GM21423 (cell line): ENCODE results near the gene ZNF219.

ENCODE experiments used
- ATAC-seq: cut with Tn5 transposase; IDR thresholded peaks from one replicate; pipeline ENCODE4 v1.9.1; 2021; ENCODE audit warnings: mild to moderate bottlenecking, moderate library complexity; ENCODE audit not compliant: unreplicated experiment

Gene ZNF219

DNA sequence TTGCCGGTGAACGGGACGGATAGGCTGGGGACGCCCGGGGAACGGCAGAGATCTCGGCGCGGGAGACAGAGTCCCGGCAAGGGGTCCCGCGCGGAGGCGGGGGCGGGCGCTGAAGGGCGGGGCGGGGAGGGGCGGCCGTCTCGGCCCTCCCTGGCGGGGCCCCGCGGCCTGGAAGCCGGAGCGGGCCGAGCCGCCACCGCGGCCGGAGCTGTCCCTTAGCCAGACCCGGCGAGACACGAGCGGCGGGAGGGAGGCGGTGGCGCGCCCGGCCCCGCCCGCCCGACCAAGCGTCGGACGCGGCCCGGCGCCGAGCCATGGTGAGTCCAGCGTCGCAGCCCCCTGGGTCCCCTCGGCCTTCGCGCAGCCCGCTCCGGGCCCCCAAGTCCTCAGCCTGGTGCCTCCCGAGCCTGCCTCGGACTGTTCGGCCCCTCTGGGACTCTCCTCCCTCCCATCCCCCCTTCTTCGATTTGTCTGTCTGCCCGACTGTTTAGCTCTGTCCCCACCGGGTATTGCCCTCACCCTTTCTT lies 28.3 kb downstream of the ZNF219 start, which contains the start of gene ARHGEF40:
TSS of gene ARHGEF40 (plus strand) at position 222 of the 527 bp plus-strand sequence. CDS start at position 315, 93 bp downstream.
- no peak for ATAC-seq

DNA sequence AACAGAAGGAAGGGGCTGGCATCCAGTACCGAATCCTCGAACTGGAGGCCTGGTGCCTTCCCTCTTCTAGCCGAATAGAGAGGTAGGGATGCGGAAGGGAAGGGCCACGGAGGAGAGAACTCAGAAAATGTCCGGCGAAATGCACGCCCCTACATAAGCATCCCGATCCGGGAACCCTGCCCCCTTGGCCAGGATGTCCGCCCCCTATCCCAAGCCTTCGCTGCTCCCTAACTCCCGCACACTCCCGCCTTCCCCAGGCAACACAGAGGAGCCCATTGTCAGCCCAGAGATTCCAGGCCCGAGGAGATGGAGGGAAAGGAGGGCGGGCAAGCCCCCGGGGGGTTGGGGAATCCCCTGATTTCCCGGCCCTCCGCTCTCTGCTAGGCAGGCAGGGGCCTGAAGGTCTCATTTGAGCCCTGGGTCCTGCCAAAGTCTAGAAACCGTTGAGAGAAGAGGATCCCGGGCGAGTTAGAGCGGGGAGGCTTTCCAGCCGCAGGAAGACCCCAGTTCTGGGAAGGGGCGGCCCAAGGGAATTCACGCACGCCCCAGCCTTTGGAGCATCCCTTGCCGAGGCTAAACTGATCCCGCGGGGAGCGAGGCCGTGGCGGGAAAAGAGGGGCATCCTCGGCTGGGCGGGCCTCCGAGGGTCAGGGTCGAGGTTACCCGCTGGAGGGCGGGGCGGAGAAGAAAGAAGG lies 28.9 kb downstream of the ZNF219 start:
- no peak for ATAC-seq

DNA sequence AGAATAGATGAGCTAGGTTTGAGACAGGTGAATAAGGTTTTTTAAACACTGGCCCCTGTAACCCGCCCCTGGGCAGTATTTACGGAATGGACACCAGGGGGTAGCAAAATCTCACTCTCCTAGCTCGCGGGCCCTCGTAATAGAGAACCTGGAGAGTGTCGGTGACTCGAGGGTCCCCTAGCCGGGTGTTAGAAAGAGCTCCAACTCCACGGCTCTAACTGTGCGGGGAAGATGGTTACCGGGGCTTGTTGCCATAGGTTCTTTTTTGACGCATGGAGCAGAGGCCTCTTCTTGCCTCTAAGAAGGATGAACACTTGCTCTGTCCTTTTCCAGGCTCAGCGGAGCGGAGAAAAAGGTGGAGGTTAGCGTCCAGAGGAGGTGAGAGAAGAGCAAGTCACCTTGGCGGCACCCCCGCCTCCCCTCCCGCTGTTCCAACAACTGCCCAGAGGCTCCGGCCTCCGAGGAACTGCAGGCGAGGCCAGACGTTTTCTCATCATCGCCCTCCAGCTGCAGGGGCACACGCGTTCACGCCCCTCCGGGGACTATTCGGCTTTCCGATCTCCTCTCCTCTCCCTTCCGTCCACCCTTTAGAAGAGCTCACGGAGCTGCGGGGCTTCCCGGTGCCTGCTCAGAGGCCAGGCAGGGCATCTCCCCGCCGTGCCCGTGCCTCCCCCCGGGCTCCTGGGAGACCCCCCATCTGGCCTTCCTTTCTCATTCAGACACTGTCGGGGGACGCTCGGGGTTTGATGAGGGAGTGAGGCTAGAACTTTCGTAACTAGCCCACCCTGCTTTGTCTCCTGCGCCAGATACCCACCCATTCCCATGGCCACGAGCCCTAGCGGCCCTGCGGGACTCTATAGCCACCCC lies 29.7 kb downstream of the ZNF219 start:
- no peak for ATAC-seq

DNA sequence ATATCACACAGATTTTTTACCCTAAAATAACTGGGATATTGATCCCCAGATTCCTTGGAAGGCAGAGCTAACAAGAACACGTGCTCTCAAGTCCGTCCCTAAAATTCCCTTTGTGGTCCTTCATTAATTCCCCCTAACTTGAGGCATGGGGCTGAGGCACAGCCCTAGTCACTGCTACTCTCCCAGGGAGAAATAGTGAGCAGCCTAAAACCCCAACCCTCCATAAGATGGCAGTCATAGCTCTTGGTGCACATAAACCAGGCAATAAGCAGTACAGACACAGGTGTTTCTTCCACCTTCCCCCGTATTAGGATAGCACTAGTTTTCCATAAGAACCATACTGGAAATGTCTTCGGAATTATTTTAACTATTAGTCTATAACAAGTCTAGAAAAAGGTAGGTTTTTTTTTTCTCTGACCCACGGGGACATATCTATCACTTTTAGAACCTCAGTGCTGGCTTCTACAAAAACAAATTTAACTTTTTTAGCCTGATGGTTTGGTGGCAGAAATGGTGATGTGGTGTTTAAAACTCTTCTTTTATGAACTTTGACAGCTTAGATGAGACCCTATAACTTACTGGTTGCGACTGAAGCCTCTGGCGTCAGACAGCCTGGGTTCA lies 31.5 kb downstream of the ZNF219 start:
- no peak for ATAC-seq

DNA sequence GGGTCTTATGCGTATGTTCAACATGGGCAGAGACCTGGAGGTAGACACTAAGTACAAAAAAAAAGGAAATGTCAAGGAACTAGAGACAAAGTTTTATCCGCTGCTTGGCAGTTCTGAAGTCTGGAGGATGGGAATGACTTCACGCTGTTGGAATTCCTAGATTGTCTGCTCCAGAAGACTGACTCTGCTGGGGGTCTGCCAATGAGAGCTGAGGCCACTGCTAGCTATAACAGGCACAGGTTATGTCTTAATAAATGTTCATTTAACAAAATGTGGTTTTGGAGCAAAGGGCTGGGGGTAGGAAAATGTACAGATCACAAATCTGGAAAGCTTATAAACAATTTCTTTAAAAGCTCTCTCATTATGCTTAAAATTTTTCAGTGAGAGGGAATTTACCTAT lies 35.0 kb downstream of the ZNF219 start:
- ATAC-seq: no peak

DNA sequence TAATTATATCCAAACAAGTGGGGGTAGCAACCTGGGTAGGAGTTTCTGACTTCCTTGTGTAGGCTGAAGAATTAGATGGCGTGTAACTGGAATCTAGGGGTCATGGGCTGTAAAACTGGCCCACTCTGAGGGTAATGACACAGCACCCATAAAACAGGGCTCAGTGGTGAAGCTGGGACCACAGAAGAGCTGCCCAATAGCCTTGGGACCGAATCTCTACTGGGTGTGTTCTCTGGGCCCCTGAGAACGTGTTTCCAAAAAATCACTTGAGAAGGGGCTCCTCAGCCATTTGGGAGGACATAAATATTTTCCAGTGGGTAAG lies 37.1 kb downstream of the ZNF219 start:
- ATAC-seq: no peak

DNA sequence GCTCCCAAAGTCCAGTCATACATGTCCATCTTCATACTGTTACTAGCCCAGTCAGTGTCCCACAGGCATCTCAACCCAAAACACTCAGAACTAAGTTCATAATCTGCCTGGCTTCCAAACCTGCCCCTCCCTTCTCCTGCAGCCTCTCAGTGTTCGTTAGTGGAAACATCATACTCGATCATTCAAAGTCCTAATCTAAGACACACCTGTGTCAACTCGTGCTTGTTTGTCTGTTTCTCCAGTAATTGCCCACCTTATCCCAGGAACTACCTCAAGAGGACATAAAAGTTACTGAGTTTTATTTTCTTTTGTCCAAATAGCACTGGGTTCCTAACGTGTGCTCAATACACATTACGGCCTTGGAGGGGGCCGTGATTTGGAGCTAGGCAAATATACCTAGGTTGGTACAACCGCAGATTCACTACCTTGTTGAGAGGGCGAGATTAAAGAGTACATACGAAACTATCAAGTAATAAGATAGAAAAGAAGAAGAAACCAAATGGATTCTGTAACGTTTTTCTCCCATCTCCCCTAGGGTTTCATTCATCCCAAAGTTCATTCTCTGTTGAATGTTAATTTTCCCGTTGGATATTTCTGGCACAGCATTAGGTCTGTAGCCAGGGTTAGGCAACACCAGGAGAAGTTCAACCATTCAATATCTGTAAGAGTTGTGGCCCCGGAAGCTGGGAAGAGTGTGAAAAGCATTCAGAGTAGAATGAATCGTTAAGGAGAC lies 37.7 kb downstream of the ZNF219 start:
- no peak for ATAC-seq

DNA sequence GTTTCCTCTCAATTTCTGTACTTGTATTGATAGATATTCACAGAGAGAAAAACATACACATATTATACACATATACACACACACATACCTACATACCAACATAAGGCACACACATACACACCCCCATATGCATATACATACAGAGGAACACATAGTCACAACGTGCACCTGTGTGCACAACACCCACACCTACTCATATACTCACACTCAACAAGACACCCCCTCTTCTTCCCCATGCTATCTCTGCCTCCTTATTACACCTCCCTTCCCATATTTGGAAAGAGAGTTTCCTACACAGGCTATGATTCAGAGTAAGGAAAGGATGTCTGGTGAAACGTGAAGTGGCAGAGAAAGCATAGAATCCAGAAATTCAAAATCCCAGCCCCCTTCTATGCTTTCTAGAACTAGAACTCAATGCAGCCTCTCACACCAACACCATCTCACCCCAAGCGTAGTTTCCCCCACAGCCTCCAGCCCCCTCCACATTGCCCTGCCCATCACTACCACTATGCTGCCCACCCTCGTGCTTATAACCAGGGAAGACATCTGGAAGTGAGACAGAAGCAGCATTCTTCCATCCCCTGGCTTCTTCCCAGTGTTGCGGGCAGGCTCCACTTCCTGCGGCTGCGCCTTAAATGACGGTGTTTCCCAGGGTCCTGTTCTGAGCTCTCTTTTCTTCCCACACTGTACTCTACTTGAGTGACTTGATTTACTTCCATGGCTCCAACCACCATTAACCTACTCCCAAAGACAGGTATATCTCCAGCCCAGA lies 38.4 kb downstream of the ZNF219 start:
- no peak for ATAC-seq

DNA sequence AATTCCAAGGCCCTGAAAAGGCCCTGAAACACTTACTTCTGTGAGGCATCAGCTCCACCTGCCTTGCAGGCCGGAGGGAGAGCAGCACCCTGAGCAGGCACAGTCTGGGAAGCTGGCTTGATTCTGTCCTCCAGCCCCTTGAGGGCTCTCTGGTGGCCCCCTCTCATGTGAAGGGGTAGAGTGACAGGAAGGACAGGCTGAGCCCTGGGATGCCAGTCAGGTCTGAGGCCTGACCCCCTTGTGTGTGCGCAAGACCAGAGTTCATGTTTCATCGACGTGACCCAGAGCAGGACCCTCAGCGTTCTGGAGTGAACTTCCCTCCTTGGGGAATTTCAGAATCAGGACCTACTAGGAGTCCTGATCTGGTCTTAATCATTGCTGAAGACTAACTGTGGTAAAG lies 39.6 kb downstream of the ZNF219 start:
- ATAC-seq: no peak

DNA sequence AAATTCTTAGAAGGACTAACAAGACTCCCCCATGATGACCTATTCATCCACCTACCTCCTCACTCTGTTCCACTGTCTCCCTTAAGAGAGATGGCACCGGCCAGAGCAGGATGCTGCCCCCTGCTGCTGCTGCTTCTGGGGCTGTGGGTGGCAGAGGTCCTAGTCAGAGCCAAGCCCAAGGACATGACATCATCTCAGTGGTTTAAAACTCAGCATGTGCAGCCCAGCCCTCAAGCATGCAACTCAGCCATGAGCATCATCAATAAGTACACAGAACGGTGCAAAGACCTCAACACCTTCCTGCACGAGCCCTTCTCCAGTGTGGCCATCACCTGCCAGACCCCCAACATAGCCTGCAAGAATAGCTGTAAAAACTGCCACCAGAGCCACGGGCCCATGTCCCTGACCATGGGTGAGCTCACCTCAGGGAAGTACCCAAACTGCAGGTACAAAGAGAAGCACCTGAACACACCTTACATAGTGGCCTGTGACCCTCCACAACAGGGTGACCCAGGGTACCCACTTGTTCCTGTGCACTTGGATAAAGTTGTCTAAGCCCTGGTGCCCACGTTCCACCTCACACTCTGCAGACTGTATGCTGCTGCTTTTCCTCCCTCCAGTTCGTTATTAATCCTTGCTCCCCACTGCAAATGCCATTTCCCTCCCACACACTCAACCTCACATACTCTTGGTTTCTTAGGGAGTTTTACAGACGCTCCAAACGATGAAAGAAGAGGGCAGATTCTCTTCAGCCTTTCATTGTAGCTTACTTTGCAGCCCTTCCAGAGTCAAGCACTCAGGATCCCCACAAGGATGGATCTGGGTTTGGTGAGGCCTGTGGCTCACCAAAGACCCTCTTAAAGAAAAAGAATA lies 40.4 kb downstream of the ZNF219 start, which contains the start of gene RNASE8:
TSS of gene RNASE8 (plus strand) at position 20 of the 873 bp plus-strand sequence. CDS start at position 91, 71 bp downstream.
- no peak for ATAC-seq

DNA sequence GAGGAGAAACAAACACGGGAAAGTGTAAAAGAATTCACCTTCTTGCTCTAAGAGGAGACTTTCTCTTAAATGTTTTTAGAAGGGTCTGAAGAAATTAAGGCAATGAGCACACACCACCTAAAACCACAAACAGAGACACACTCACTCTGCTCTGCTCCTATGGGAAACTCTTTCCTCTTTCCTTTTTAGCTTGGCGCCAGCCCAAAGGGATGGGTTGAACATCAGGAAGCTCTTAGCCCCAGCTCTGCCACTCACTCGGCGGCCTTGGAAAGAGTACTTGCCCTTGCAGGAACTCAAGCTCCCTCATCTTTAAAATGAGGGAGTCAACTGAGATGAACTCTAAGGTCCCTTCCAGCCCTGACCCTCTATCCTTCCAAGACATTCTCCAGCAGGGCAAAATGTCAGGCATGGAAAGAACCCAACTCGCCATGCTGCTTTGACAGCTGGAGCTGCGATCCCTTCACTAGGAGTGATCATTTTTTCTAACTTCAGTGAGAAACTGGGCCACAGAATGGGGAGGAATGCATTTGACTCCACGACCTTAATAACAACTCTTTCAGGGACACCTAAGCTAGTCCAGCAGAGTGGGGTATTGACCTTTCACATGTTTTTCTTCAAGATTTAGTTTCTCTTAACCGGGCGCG lies 41.8 kb downstream of the ZNF219 start:
- no peak for ATAC-seq

DNA sequence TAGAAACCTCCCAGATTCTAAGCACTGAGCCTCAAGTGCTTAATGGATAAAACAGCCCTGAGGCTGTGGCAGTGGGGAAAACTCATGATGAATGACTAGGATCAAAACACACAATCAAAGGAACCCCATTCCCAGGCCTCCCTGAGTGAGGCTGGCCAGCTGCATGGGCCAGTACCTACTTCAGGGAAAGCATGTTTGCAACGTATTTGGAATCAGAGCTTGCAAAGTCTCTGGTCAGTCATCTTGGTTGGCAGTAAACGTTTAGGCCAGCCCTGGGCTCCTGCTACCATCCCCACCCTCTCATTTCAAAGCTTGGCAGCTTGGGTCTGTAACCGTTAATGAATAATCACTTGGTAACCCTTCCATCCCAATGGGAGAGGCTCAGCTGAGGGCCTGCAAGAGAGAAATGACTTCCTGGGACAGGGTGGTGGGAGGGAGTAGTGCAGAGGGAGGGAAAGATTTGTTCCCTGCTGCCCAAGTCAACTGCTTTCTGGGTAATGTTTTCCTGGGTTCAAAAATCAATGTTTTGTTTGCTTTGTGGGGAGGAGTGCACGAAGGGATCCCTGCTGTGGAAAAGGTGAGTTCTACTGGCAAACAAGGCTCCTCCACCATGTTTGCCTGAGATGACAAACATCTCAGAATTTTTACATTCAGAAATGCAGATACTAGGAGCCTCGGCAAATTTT lies 42.9 kb downstream of the ZNF219 start:
- ATAC-seq: no peak

DNA sequence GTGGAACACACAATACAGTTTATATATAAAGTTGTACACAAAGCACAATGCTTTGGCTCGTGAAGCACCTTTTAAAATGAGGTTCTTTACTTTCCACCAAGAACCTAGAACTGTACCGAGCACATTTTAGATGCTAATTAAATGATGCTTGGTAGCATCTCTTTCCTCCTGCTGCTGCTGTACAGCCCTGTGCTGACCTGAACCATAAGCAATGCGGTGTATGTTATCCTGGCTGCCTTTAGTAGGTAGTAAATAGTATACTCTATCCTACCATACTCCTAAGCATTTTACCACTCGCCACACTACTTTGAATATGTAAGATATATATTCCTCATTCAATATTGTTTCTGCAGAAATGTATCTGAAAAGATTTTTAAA lies 43.7 kb downstream of the ZNF219 start:
- ATAC-seq: no peak

DNA sequence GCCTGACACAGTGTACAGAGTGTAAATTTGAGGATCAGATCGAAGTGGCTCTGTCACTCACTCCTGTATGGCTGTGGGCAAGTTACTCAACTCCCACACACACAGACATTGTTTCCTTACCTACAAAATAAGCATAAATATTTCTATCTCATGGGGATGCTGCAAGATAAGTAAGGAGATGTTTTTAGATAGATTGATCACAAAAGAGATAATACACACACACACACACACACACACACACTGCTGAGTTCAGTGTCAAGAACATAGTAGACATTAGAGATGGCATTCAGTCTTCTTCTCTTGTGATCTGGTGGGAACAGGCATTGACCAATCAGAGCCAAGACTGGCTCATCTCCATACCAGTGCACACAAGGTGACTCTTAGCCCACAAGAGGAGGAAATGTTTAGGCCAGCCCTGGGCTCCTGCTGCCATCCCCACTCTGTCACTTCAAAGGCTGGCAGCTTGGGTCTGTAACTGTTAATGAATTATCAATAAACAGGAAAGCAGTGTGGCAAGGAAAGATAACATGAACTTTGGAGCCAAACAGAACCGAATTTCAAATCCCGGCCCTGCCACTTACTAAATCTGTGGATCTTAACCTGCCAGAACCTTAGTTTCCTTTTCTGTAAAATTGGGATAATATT lies 44.2 kb downstream of the ZNF219 start:
- no peak for ATAC-seq

DNA sequence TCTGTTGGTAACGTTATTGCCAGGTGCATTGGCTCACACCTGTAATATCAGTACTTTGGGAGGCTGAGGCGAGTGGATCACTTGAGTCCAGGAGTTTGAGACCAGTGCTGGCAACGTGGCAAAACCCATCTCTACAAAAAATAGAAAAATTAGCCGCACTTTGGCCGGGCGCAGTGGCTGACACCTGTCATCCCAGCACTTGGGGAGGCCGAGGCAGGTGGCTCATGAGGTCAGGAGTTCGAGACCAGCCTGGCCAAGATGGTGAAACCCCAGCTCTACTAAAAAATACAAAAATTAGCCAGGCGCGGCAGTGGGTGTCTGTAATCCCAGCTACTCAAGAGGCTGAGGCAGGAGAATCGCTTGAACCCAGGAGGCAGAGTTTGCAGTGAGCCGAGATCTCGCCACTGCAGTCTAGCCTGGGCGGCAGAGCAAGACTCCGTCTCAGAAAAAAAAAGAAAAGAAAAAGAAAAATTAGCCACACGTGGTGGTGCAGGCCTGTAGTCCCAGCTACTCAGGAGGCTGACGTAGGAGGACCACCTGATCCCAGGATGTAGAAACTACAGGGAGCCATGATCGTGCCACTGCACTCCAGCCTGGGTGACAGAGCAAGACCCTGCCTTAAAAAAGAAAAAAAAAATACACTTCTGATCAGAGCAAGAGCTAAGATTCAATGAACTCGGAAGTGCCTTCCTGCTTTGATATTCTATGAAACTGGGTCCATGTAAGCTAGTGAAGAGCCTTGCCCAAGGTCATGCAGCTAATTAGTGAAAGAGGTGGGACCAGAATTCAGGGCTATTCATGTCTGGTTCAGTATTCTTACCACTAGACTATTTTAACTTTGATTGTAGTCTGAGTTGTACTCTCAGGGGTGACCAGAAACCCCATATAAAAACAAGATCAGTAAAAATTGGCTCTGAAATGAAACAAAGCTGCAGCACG lies 45.0 kb downstream of the ZNF219 start:
- ATAC-seq: no peak

DNA sequence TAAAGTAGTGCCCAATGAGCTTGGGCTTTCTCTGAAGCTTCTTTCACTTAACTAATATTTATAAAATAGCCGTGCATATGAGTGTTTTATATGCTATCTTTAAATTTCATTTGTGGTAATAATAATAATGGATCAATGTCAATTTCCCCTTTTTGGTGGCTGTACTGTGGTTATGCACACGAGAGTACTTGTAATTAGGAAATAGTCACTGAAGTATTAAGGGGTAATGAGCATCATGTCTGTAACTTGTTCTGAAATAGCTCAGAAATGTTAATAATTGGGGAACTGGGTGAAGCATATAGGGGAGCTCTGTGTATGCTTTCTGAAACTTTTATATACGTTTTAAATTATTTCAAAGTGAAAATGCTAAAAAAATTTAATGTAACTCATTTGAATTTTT lies 47.9 kb downstream of the ZNF219 start:
- no peak for ATAC-seq

DNA sequence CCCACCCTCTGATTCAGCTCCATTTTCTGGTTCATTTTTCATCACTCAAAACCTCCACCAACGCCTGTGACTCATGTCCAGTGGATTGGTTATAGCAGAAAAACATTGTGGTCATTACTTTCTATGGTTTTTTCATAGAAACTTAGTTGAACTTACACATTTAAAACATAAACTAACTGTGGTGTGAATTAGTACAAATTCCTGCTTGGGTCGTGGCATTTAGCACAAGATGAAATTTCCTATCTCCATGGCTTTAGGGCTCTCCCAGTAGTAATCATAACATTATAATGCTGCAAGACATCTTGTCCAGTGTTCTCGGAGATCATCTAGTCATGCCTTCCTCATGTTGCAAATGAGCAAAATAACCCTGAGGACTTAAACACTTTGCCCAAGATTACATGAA lies 49.2 kb downstream of the ZNF219 start:
- no peak for ATAC-seq
